Measurements from ENCODE around the gene C14orf93.

GRCh38 chr14:23055621-23056144 lies 45.7 kb upstream of the C14orf93 start:
- TF ChIP-seq CTCF (conservative IDR thresholded peaks at IDR 0.05; ENCODE audit: low read length) (no peak), EZH2phosphoT487 (IDR thresholded peaks at IDR 0.05; ENCODE audit: borderline replicate concordance) (no peak)
